Measurements from ENCODE around the gene NNT. TPM values are rescaled to one million over a fixed set of nuclear protein-coding genes. Genes with fewer than 3 reads are reported as not detected.

NNT gene
- total and polyA plus RNA-seq, 9 of the 15 experiments (the other 6 are each of a cell fraction or from before 2014, with no cell fraction given): 21.9 to 68.6 (median 42.2) TPM

- DNase-seq (ENCODE audit: extremely low read depth in 1 of 4, low spot score in 3 of 4) (no peak), FAIRE-seq (no peak), ATAC-seq (no peak)
- H3K9me1 ChIP-seq (ENCODE audit: control insufficient read depth, insufficient read depth, low read length): no peaks in the 10 kb centered on the region
- H4K20me1 ChIP-seq (replicated peaks; ENCODE audit: control insufficient read depth, insufficient read depth, low read length): no peaks in the 10 kb centered on the region
- in situ Hi-C loops (cut with MboI) (no loop called here), intact Hi-C loops (cut with micrococcal nuclease) (no loop called here)
- H3K79me2 ChIP-seq (ENCODE audit: control insufficient read depth, insufficient read depth, low read length): no peaks in the 10 kb centered on the region
- WGBS (ENCODE audit: insufficient coverage, low coverage, missing lambda C conversion rate): 92% methylated on average over 3 of the region's 3 CpGs
- no peak overlapping the region for H3K4me2 ChIP-seq (ENCODE audit: insufficient read depth, low read length)
- H3K9ac ChIP-seq (ENCODE audit: insufficient read depth in 1 of 2, low read depth in 2 of 2, low read length in 2 of 2): no peak overlapping the region
- no peaks in the 10 kb centered on the region for H3K9me3 ChIP-seq (replicated peaks; ENCODE audit: control insufficient read depth, insufficient read depth, low read depth, low read length)
- no peaks in the 10 kb centered on the region for H3K27me3 ChIP-seq (ENCODE audit: control insufficient read depth in 2 of 2, insufficient read depth in 2 of 2, low read length in 2 of 2)
- BruUV-seq (replicated peaks): no TSS peak
- H3K27ac ChIP-seq (ENCODE audit: extremely low read depth, low read depth, low read length): no peak overlapping the region
- CTCF ChIA-PET (ENCODE audit: low intra/inter-chr PET ratio): no interaction called here
- no peaks in the 10 kb centered on the region for H3K4me1 ChIP-seq (replicated peaks in 1 of 2; ENCODE audit: control insufficient read depth in 2 of 2, insufficient read depth in 2 of 2, low read length in 2 of 2)
- POLR2A ChIA-PET: no interaction called here
- TF ChIP-seq ZNF146 (CRISPR knock-in tag; IDR thresholded peaks at IDR 0.05; ENCODE audit: unreplicated experiment) (peak; percentile 72), PHF20 (IDR thresholded peaks at IDR 0.05; ENCODE audit: partially characterized antibody) (no peak)
- no peak overlapping the region for H2AFZ ChIP-seq (ENCODE audit: low read depth, low read length)
- peaks cover 27% of the 10 kb centered on the region; the same call in 2 of the 3 replicates for H3K36me3 ChIP-seq (ENCODE audit: control insufficient read depth, insufficient read depth, low read length)
- H3K4me3 ChIP-seq: no peak overlapping the region
Observed at GRCh38 chr5:43701227-43701626, 98.2 kb downstream of the NNT start.

- Histone ChIP-seq H3K27me3 (ENCODE audit: control insufficient read depth in 2 of 2, insufficient read depth in 2 of 2, low read length in 2 of 2) (no peaks in the 10 kb centered on the region), H3K79me2 (ENCODE audit: control insufficient read depth, insufficient read depth, low read length) (no peaks in the 10 kb centered on the region), H3K4me1 (replicated peaks in 1 of 2; ENCODE audit: control insufficient read depth in 2 of 2, insufficient read depth in 2 of 2, low read length in 2 of 2) (no peaks in the 10 kb centered on the region), H3K9ac (ENCODE audit: insufficient read depth in 1 of 2, low read depth in 2 of 2, low read length in 2 of 2) (no peak overlapping the region), H3K27ac (ENCODE audit: extremely low read depth, low read depth, low read length) (no peak overlapping the region), H3K36me3 (ENCODE audit: control insufficient read depth, insufficient read depth, low read length) (peaks cover 27% of the 10 kb centered on the region; the same call in 2 of the 3 replicates), H3K9me1 (ENCODE audit: control insufficient read depth, insufficient read depth, low read length) (no peaks in the 10 kb centered on the region), H2AFZ (ENCODE audit: low read depth, low read length) (no peak overlapping the region), H3K9me3 (replicated peaks; ENCODE audit: control insufficient read depth, insufficient read depth, low read depth, low read length) (no peaks in the 10 kb centered on the region), H3K4me3 (no peak overlapping the region), H3K4me2 (ENCODE audit: insufficient read depth, low read length) (no peak overlapping the region), H4K20me1 (replicated peaks; ENCODE audit: control insufficient read depth, insufficient read depth, low read length) (no peaks in the 10 kb centered on the region)
- WGBS (ENCODE audit: insufficient coverage, low coverage, missing lambda C conversion rate): 92% methylated on average over 2 of the region's 2 CpGs
- intact Hi-C loops (cut with micrococcal nuclease): no loop called here
- no peak for FAIRE-seq
- TF ChIP-seq ZNF586 (CRISPR knock-in tag; conservative IDR thresholded peaks at IDR 0.05) (no peak), MXI1 (IDR thresholded peaks at IDR 0.05; ENCODE audit: low read depth, low read length) (no peak), RBM25 (IDR thresholded peaks at IDR 0.05; ENCODE audit: low read depth, low read length, severe bottlenecking) (peak; percentile 87), ZNF780A (CRISPR knock-in tag; IDR thresholded peaks at IDR 0.05) (no peak), ZFP36 (IDR thresholded peaks at IDR 0.05; ENCODE audit: low read depth, low read length, partially characterized antibody) (peak; percentile 31), PYGO2 (tag; IDR thresholded peaks at IDR 0.05) (no peak), SRSF1 (IDR thresholded peaks at IDR 0.05; ENCODE audit: low read depth, low read length) (no peak), TFE3 (CRISPR knock-in tag; IDR thresholded peaks at IDR 0.05) (peak; percentile 38; the same call in 1 of the 2 replicates), MECOM (CRISPR knock-in tag; IDR thresholded peaks at IDR 0.05) (no peak), HMBOX1 (IDR thresholded peaks at IDR 0.05) (no peak)
- no TSS peak for BruUV-seq (replicated peaks)
- DNase-seq (ENCODE audit: extremely low read depth in 1 of 4, low spot score in 3 of 4): no peak
- ATAC-seq: no peak
- POLR2A ChIA-PET: interaction anchor here (1.0 kb wide), 1 partner anchor 11 kb away, joined by 3 read pairs; no protein-coding TSS in a partner anchor
- CTCF ChIA-PET (ENCODE audit: low intra/inter-chr PET ratio): no interaction called here
- in situ Hi-C loops (cut with MboI): no loop called here
Observed at GRCh38 chr5:43702293-43702692, 99.3 kb downstream of the NNT start.

Data from K562 (cell line).